Endothelial cell of umbilical vein (primary cell): Measurements from ENCODE around the gene BAG5.

Experiments used
- CTCF ChIP-seq, 2 donors: IDR thresholded peaks; 1 replicate in 1 of 2; 2 replicates in 1 of 2; pipeline ENCODE4 v1.5.1; 2011; ENCODE audit warnings: low read length in 2 of 2, mild to moderate bottlenecking in 2 of 2, moderate library complexity in 2 of 2, control low read depth in 1 of 2, inconsistent platforms in 1 of 2, low read depth in 1 of 2; ENCODE audit not compliant: insufficient read depth in 1 of 2; ENCODE audit errors: extremely low read depth in 1 of 2
- EZH2 ChIP-seq: IDR thresholded peaks from 2 replicates; pipeline ENCODE4 v1.6.1; 2012; ENCODE audit warnings: borderline replicate concordance, low read depth, mild to moderate bottlenecking, moderate library complexity, low read length, inconsistent platforms; ENCODE audit not compliant: severe bottlenecking
- MYC ChIP-seq: IDR thresholded peaks from one replicate; pipeline ENCODE4 v1.6.1; 2011; ENCODE audit warnings: mild to moderate bottlenecking, low read depth, low read length
- POLR2A ChIP-seq: IDR thresholded peaks from 2 replicates; pipeline ENCODE4 v1.6.1; 2012; ENCODE audit warnings: low read depth, mild to moderate bottlenecking, control low read depth, low read length

- TF ChIP-seq POLR2A: no peak
- no peak for TF ChIP-seq CTCF (IDR thresholded peaks at IDR 0.05; ENCODE audit: extremely low read depth in 1 of 2, insufficient read depth in 1 of 2, low read depth in 1 of 2, low read length in 2 of 2)
- TF ChIP-seq EZH2: no peak
- TF ChIP-seq MYC: no peak
Measured at GRCh38 chr14:103538291-103539055, 24.0 kb downstream of the BAG5 start.
